Caco-2 (cell line): ENCODE data around the gene ITIH3. TPM values are rescaled to one million over a fixed set of nuclear protein-coding genes. Genes with fewer than 3 reads are reported as not detected.

Experiments used
- BruUV-seq: library from RNA; stranded (reverse); fragments of 400-500 nt; replicated peaks from 2 replicates; lab custom pipeline; 2021; lab: Mats Ljungman, UMichigan
- CTCF ChIA-PET: fragments of 300-600 bp; sonication (Branson Sonifier 250); formaldehyde crosslinking; loops from one replicate; lab custom pipeline; 2022; ENCODE audit warnings: antibody characterized with exemption; lab: Charles Lee
- POLR2A ChIA-PET: fragments of 300-600 bp; sonication (Branson Sonifier 250); formaldehyde crosslinking; loops from one replicate; lab custom pipeline; 2022; ENCODE audit warnings: antibody characterized with exemption; lab: Charles Lee
- DNase-seq, 2 experiments: peaks; one replicate each; pipeline versions ENCODE4 v3.0.0 to v3.0.0-alpha.2; 2020 to 2022
- H3K27me3 ChIP-seq: replicated peaks from 2 replicates; pipeline ENCODE4 v1.6.0; 2011; ENCODE audit warnings: low read length; ENCODE audit not compliant: control insufficient read depth, insufficient read depth
- H3K36me3 ChIP-seq: 2 replicates; pipeline ENCODE4 v1.5.1; 2011; ENCODE audit warnings: low read length; ENCODE audit not compliant: control insufficient read depth, insufficient read depth
- H3K4me1 ChIP-seq: fragments of 250-450 bp; sonication (Bioruptor Pico); 2 replicates; pipeline ENCODE4 v1.5.1; 2020; ENCODE audit warnings: mild to moderate bottlenecking
- H3K4me3 ChIP-seq: 2 replicates; pipeline ENCODE4 v1.5.1; 2011; ENCODE audit warnings: low read depth, mild to moderate bottlenecking, control low read depth, low read length
- H3K9me3 ChIP-seq: fragments of 250-450 bp; sonication (Bioruptor Pico); 2 replicates; pipeline ENCODE4 v1.5.1; 2020; ENCODE audit warnings: mild to moderate bottlenecking, moderate library complexity
- H3K27ac Mint-ChIP-seq: one replicate; pipeline ENCODE4 v1.8.0; 2022; ENCODE audit warnings: mixed read lengths; ENCODE audit not compliant: unreplicated experiment
- H3K27me3 Mint-ChIP-seq: one replicate; pipeline ENCODE4 v1.8.0; 2022; ENCODE audit warnings: mixed read lengths; ENCODE audit not compliant: insufficient read depth, unreplicated experiment
- H3K36me3 Mint-ChIP-seq: one replicate; pipeline ENCODE4 v1.8.0; 2022; ENCODE audit warnings: mild to moderate bottlenecking, mixed read lengths; ENCODE audit not compliant: insufficient read depth, unreplicated experiment
- H3K4me1 Mint-ChIP-seq: one replicate; pipeline ENCODE4 v1.8.0; 2022; ENCODE audit warnings: low read depth, mixed read lengths; ENCODE audit not compliant: unreplicated experiment
- H3K4me3 Mint-ChIP-seq: one replicate; pipeline ENCODE4 v1.8.0; 2022; ENCODE audit warnings: mild to moderate bottlenecking, moderate library complexity, mixed read lengths; ENCODE audit not compliant: unreplicated experiment
- H3K9me3 Mint-ChIP-seq: one replicate; pipeline ENCODE4 v1.8.0; 2022; ENCODE audit warnings: mixed read lengths; ENCODE audit not compliant: unreplicated experiment
- CTCF ChIP-seq, 2 experiments: fragments of 200-600 bp in 1 of 2; IDR thresholded peaks; 1 replicate in 1 of 2; 2 replicates in 1 of 2; pipeline versions ENCODE4 v1.5.1 to v1.8.0; 2011 to 2022; ENCODE audit warnings: antibody characterized with exemption in 1 of 2, control low read depth in 1 of 2, inconsistent platforms in 1 of 2, low read depth in 1 of 2, low read length in 1 of 2, mild to moderate bottlenecking in 1 of 2, moderate library complexity in 1 of 2; ENCODE audit not compliant: insufficient read depth in 1 of 2, severe bottlenecking in 1 of 2, unreplicated experiment in 1 of 2
- intact Hi-C: fragments of 100-400 bp; cut with micrococcal nuclease; formaldehyde crosslinking; loops from one replicate; pipeline ENCODE4 v1.10.0; 2022; ENCODE audit not compliant: unreplicated experiment
- total RNA-seq: library from RNA; stranded (reverse); gene quantifications from 2 replicates; pipeline ENCODE4 v1.2.3, GENCODE V29; 2022

Gene ITIH3
- total RNA-seq, 1 experiment from 2014 or later, result 0.27 TPM

DNA sequence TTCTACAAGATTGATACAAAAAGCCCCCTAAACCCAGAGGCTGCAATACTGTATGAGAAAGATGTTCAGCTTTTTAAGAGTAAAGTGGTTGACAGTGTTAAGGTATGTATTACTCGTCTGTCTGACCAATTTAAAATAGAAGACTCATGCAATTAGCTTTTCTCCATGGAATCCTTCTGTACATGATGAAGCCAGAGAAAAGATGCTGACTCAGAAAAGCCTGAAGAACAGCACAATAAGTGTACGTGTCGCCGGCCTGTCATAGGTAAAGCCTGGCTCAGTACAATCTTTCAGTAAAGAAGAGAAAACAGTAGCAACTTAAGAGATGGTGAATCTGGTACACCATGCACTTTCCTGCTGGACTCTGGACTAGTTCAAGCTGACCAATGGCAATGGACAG is 40.2 kb upstream of the ITIH3 start:
- H3K4me1 ChIP-seq, result peaks cover 9% of the 10 kb centered on the region; the same call in 1 of the 2 replicates
- Mint-ChIP-seq H3K4me3 (no peak overlapping the region), H3K27me3 (no peaks in the 10 kb centered on the region), H3K4me1 (no peaks in the 10 kb centered on the region), H3K27ac (no peak overlapping the region), H3K9me3 (no peaks in the 10 kb centered on the region), H3K36me3 (peaks cover 72% of the 10 kb centered on the region)
- TF ChIP-seq CTCF (IDR thresholded peaks at IDR 0.05; ENCODE audit: insufficient read depth in 1 of 2, low read depth in 1 of 2, low read length in 1 of 2, severe bottlenecking in 1 of 2, unreplicated experiment in 1 of 2), result no peak
- intact Hi-C loops, result no loop called here
- peaks cover 3% of the 10 kb centered on the region for H3K36me3 ChIP-seq
- peaks cover 5% of the 10 kb centered on the region; the same call in 1 of the 2 replicates for H3K9me3 ChIP-seq
- BruUV-seq, result no TSS peak
- DNase-seq, result no peak
- no peak overlapping the region for H3K4me3 ChIP-seq
- no peaks in the 10 kb centered on the region for H3K27me3 ChIP-seq
- POLR2A ChIA-PET, result no interaction called here
- CTCF ChIA-PET, result no interaction called here

DNA sequence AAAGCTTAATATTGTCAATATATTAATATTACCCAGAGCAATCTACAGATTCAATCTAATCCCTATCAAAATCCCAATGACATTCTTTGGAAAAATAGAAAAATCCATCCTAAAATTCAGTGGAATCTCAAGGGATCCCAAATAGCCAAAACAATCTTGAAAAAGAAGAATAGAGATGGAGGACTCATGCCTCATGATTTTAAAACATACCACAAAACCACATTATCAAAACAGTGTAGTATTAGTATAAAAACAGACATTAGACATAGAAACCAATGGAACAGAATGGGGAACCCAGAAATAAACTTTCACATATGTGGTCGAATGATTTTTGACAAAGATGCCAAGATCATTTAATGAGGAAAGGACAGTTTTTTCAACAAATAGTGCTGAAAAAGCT is 38.5 kb upstream of the ITIH3 start:
- Mint-ChIP-seq H3K4me1 (no peaks in the 10 kb centered on the region), H3K4me3 (no peak overlapping the region), H3K27me3 (no peaks in the 10 kb centered on the region), H3K36me3 (peaks cover 68% of the 10 kb centered on the region), H3K9me3 (no peaks in the 10 kb centered on the region), H3K27ac (no peak overlapping the region)
- Histone ChIP-seq H3K4me1 (peaks cover 9% of the 10 kb centered on the region; the same call in 1 of the 2 replicates), H3K36me3 (peaks cover 3% of the 10 kb centered on the region), H3K9me3 (peaks cover 5% of the 10 kb centered on the region; the same call in 1 of the 2 replicates), H3K27me3 (no peaks in the 10 kb centered on the region), H3K4me3 (no peak overlapping the region)
- intact Hi-C loops, result no loop called here
- no peak for TF ChIP-seq CTCF (IDR thresholded peaks at IDR 0.05; ENCODE audit: insufficient read depth in 1 of 2, low read depth in 1 of 2, low read length in 1 of 2, severe bottlenecking in 1 of 2, unreplicated experiment in 1 of 2)
- ChIA-PET POLR2A (no interaction called here), CTCF (no interaction called here)
- BruUV-seq, result no TSS peak
- no peak for DNase-seq

- H3K4me1 Mint-ChIP-seq, result no peaks in the 10 kb centered on the region
- H3K9me3 Mint-ChIP-seq, result no peaks in the 10 kb centered on the region
- POLR2A ChIA-PET, result no interaction called here
- H3K36me3 Mint-ChIP-seq, result peaks cover 69% of the 10 kb centered on the region
- no peak overlapping the region for H3K4me3 Mint-ChIP-seq
- H3K27me3 ChIP-seq, result no peaks in the 10 kb centered on the region
- DNase-seq, result no peak
- H3K4me1 ChIP-seq, result no peaks in the 10 kb centered on the region
- H3K4me3 ChIP-seq, result no peak overlapping the region
- no TSS peak for BruUV-seq
- CTCF ChIA-PET, result no interaction called here
- H3K9me3 ChIP-seq, result no peaks in the 10 kb centered on the region
- no peak for TF ChIP-seq CTCF (IDR thresholded peaks at IDR 0.05; ENCODE audit: insufficient read depth in 1 of 2, low read depth in 1 of 2, low read length in 1 of 2, severe bottlenecking in 1 of 2, unreplicated experiment in 1 of 2)
- H3K27ac Mint-ChIP-seq, result no peak overlapping the region
- peaks cover 1% of the 10 kb centered on the region; the same call in 1 of the 2 replicates for H3K36me3 ChIP-seq
- intact Hi-C loops, result no loop called here
- no peaks in the 10 kb centered on the region for H3K27me3 Mint-ChIP-seq
These were observed 31.1 kb upstream of the ITIH3 start for GRCh38 chr3:52763466-52763865.
